KMS-11 (cell line): Measurements from ENCODE around the gene VAC14.
"Not testable (repeated sequence)": the region's sequence is repeated elsewhere in the genome, so short reads cannot be mapped to it uniquely, and the experiment has no call there.

Source experiments
- H2AFZ ChIP-seq: fragments of 200-600 bp; sonication (generic); 2 replicates; pipeline ENCODE4 v1.6.1; 2016; ENCODE audit warnings: antibody characterized with exemption, mixed run types, low read depth
- H3K27ac ChIP-seq: fragments of 200-600 bp; sonication (generic); 2 replicates; pipeline ENCODE4 v1.6.1; 2016; ENCODE audit warnings: mild to moderate bottlenecking, mixed run types
- H3K27me3 ChIP-seq: fragments of 200-600 bp; sonication (generic); 2 replicates; pipeline ENCODE4 v1.6.1; 2017; ENCODE audit warnings: mild to moderate bottlenecking, low read depth, mixed run types, moderate library complexity; ENCODE audit not compliant: insufficient read depth
- H3K36me3 ChIP-seq: fragments of 200-600 bp; sonication (generic); 2 replicates; pipeline ENCODE4 v1.6.1; 2017; ENCODE audit warnings: mild to moderate bottlenecking, mixed run types; ENCODE audit not compliant: insufficient read depth
- H3K4me1 ChIP-seq: fragments of 200-600 bp; sonication (generic); 2 replicates; pipeline ENCODE4 v1.6.1; 2016; ENCODE audit warnings: mild to moderate bottlenecking, low read depth, mixed run types; ENCODE audit not compliant: poor library complexity, severe bottlenecking
- H3K4me2 ChIP-seq: fragments of 200-600 bp; sonication (generic); 2 replicates; pipeline ENCODE4 v1.7.0; 2016; ENCODE audit warnings: mild to moderate bottlenecking, mixed run types
- H3K4me3 ChIP-seq: fragments of 200-600 bp; sonication (generic); IDR thresholded peaks from 2 replicates; pipeline ENCODE4 v1.6.1; 2017; ENCODE audit warnings: low read depth, low read length, mixed read lengths; ENCODE audit not compliant: insufficient read depth
- H3K79me2 ChIP-seq: fragments of 200-600 bp; sonication (generic); 2 replicates; pipeline ENCODE4 v1.6.1; 2016; ENCODE audit warnings: low read depth, mixed run types; ENCODE audit not compliant: insufficient read depth
- H3K9ac ChIP-seq: fragments of 200-600 bp; sonication (generic); 2 replicates; pipeline ENCODE4 v1.6.1; 2016; ENCODE audit warnings: mild to moderate bottlenecking, mixed run types
- H4K20me1 ChIP-seq: fragments of 200-600 bp; sonication (generic); 2 replicates; pipeline ENCODE4 v1.6.1; 2016; ENCODE audit warnings: mild to moderate bottlenecking, mixed run types; ENCODE audit not compliant: insufficient read depth
- TF ChIP-seq, protein P1 (sequence below): fragments of 200-600 bp; sonication (generic); conservative IDR thresholded peaks from 2 replicates; pipeline ENCODE4 v1.6.1; 2017; ENCODE audit warnings: low read depth, mild to moderate bottlenecking, antibody characterized with exemption, low read length, moderate library complexity, mixed read lengths

VAC14 gene

DNA sequence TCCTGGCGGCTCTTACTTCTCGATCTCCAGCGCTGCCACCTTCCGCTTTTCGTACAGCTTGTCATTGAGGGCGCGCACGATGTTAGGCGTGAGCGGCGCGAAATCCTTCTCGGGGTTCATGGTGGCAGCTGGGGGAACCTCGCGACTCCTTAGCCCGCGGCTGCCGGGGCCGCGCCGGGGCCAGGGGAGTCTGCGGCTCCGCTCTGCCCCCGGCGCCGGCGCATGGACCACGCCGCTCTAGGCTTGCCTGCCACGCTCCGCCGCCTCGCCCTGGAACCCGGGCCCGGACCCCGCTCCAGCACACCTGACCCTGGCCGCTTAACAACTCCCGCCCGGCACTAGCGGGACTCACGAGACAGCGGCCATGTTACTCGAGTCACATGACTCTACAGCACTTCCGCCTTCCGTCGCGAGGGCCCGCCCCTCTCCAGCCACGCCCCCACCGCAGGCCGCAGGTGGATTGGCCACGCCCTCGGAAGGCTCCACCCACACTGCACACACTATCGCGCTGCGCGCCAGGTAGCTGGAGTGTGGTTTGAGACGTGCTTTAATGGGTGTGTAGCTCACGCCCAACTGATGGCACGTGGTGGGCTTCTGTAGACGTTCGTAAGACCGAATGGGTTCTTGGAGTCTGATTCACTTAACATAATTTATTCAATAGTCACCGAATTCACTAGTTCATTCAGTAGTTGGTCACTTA lies at the start of gene VAC14:
VAC14 (minus strand) TSS at position 378 of the 700 bp plus-strand sequence; CDS start at position 120, 258 bp downstream.
- Histone ChIP-seq H3K27me3 (no peaks in the 10 kb centered on the region), H3K4me3 (peak within 1 kb of the TSS; percentile 49), H3K36me3 (no peaks in the 10 kb centered on the region), H3K79me2 (peaks cover 39% of the 10 kb centered on the region), H3K4me2 (peak within 1 kb of the TSS; percentile 62), H3K4me1 (peaks cover 39% of the 10 kb centered on the region), H4K20me1 (no peaks in the 10 kb centered on the region), H2AFZ (peak within 1 kb of the TSS; percentile 69), H3K9ac (peak within 1 kb of the TSS; percentile 88), H3K27ac (peak within 1 kb of the TSS; percentile 63)
- TF ChIP-seq, protein P1, sequence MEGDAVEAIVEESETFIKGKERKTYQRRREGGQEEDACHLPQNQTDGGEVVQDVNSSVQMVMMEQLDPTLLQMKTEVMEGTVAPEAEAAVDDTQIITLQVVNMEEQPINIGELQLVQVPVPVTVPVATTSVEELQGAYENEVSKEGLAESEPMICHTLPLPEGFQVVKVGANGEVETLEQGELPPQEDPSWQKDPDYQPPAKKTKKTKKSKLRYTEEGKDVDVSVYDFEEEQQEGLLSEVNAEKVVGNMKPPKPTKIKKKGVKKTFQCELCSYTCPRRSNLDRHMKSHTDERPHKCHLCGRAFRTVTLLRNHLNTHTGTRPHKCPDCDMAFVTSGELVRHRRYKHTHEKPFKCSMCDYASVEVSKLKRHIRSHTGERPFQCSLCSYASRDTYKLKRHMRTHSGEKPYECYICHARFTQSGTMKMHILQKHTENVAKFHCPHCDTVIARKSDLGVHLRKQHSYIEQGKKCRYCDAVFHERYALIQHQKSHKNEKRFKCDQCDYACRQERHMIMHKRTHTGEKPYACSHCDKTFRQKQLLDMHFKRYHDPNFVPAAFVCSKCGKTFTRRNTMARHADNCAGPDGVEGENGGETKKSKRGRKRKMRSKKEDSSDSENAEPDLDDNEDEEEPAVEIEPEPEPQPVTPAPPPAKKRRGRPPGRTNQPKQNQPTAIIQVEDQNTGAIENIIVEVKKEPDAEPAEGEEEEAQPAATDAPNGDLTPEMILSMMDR = no peak

DNA sequence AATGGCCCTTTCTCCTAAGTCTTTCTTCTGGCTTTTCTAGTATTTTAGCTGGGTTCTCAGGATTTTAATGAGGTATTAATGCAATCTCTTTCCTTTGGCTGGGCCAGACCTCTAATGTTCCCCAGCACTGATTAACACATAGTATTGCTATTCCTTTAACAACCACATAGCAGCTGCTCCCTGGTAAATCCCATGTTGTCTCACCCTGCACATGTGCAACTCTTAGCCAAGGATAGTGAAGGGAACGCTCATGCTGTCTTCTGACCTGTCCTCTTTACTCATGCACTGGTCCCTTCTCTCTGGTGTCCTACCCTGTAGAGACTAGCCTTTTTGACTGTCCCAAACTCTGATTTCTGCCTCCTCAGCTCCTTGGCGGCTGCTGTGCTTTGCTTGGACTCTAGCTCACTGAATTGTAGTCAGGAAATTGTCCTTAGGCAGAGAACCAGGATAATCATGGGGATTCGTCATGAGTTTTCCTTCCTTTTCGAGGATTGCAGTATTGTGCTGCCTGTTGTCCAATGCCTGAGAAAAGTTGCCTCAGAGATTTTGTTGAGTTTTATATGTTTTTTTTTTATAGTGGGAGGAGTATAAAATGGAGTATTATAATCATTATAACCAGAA lies 22.6 kb upstream of the VAC14 start:
- not testable (repeated sequence) for H3K36me3 ChIP-seq, H4K20me1 ChIP-seq, H2AFZ ChIP-seq, H3K27ac ChIP-seq, H3K4me2 ChIP-seq, H3K4me1 ChIP-seq, H3K79me2 ChIP-seq, H3K4me3 ChIP-seq, H3K27me3 ChIP-seq, H3K9ac ChIP-seq

DNA sequence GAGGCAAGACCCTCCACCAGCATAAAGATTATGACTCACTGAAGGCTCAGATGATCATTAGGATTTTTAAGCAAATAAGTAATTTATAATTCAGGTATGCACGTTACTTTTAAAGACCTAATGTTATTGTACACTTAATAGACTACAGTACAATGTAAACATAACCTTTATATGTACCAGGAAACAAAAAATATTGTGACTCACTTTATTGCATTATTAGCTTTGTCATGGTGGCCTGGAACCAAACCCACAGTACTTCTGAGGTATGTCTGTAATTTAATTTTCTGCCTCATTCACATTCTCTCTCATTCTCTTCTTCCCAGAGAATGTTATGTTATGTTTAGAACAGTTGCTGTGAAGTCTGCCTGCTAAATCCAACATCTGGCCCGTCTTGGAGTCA lies 21.8 kb upstream of the VAC14 start:
- not testable (repeated sequence) for H3K4me1 ChIP-seq, H4K20me1 ChIP-seq, H3K27me3 ChIP-seq, H3K9ac ChIP-seq, H3K4me2 ChIP-seq, H3K4me3 ChIP-seq, H3K36me3 ChIP-seq, H2AFZ ChIP-seq, H3K27ac ChIP-seq, H3K79me2 ChIP-seq

DNA sequence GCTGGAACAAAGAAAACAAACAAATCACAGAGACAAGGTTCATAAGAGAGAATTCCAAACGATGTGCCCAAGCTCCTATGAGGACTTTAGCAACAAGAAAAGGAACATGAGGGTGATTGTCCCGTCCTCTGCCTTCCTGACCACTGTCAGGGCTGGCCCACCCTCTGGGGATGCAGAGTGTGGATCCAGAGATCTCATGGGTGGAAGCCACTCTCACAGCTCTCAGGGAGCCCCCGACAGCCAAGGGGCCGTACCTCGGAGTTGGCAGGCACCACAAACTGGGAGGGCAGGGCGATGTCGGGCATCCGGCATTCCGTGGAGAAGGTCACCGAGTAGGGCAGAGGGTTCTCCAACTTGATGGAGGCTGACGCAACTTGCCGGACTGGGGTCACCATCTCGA lies 17.1 kb upstream of the VAC14 start:
- not testable (repeated sequence) for H3K27me3 ChIP-seq, H3K36me3 ChIP-seq, H3K4me2 ChIP-seq

DNA sequence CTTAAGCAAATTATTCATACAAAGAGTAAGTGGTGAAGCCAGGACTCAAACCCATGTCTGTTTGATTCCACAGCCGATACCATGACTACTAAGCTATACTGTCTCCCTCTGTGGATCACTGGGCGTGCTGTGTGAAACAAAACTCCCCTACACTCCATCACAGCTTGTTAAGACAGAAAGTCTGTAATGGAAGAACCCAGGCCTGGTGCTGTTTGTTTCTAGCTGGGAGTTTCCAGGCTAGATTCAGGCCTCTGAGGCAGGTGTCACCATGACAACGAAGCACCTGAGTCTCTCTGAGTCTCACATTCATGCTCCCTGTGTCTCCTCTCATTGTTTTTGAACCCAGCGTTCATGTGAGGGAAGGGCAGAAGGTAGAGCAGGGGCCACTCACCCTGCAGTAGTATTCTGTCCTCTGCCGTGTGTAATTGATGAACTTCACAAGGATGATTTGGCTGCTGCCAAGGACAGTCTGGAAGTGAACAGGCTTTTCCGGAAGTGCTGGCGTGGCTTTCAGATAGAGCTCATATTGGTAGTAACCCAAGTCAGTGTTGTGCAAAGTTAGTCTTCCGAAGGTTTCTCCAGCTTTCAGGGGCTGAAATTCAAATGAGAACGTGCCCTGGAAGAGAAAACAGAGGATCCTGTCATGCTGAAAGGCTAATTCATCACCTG lies 8.6 kb upstream of the VAC14 start:
- no peaks in the 10 kb centered on the region for H3K36me3 ChIP-seq
- no peaks in the 10 kb centered on the region for H3K79me2 ChIP-seq
- no peaks in the 10 kb centered on the region for H3K27me3 ChIP-seq
- H3K4me1 ChIP-seq = peaks cover 9% of the 10 kb centered on the region
- no peak overlapping the region for H3K9ac ChIP-seq
- H3K27ac ChIP-seq = no peak overlapping the region
- TF ChIP-seq, protein P1 = no peak
- H4K20me1 ChIP-seq = no peaks in the 10 kb centered on the region
- H2AFZ ChIP-seq = no peak overlapping the region
- no peak overlapping the region for H3K4me3 ChIP-seq
- H3K4me2 ChIP-seq = no peak overlapping the region

More for the DNA sequence above, 17.1 kb upstream of the VAC14 start:
- not testable (repeated sequence) for H2AFZ ChIP-seq, H3K4me3 ChIP-seq, H3K4me1 ChIP-seq, H3K9ac ChIP-seq, H3K79me2 ChIP-seq, H4K20me1 ChIP-seq, H3K27ac ChIP-seq
